ENCODE results near the gene MISP. TPM values are rescaled to one million over a fixed set of nuclear protein-coding genes. Genes with fewer than 3 reads are reported as not detected.

The MISP gene
- total and polyA plus RNA-seq, 2 experiments from 2014 or later = 0.27 to 0.28 TPM

GRCh38 chr19:764301-764700, 13.4 kb downstream of the MISP start:
- H3K36me3 Mint-ChIP-seq (ENCODE audit: low read depth) = peaks cover 4% of the 10 kb centered on the region; the same call in 2 of the 3 replicates
- no peak overlapping the region for H3K27ac Mint-ChIP-seq

GRCh38 chr19:765179-765738, 14.3 kb downstream of the MISP start:
- Histone ChIP-seq H3K4me2 (no peak overlapping the region), H3K79me2 (replicated peaks; ENCODE audit: insufficient read depth) (no peaks in the 10 kb centered on the region), H2AFZ (no peak overlapping the region), H4K20me1 (replicated peaks; ENCODE audit: insufficient read depth) (no peaks in the 10 kb centered on the region), H3K4me1 (ENCODE audit: insufficient read depth) (no peaks in the 10 kb centered on the region), H3K36me3 (ENCODE audit: insufficient read depth) (no peaks in the 10 kb centered on the region), H3K27me3 (ENCODE audit: insufficient read depth) (no peaks in the 10 kb centered on the region), H3F3A (replicated peaks; ENCODE audit: low read depth) (no peaks in the 10 kb centered on the region), H3K27ac (ENCODE audit: low read depth) (no peak overlapping the region), H3K9me2 (ENCODE audit: insufficient read depth) (no peaks in the 10 kb centered on the region), H3K4me3 (no peak overlapping the region)
- ATAC-seq (no peak), DNase-seq (ENCODE audit: low spot score) (no peak)
- Mint-ChIP-seq H3K9me3 (peaks cover 4% of the 10 kb centered on the region), H3K27ac (no peak overlapping the region), H3K27me3 (ENCODE audit: insufficient read depth, low read depth, poor library complexity) (peaks cover 12% of the 10 kb centered on the region), H3K4me3 (no peak overlapping the region), H3K4me1 (no peaks in the 10 kb centered on the region), H3K36me3 (ENCODE audit: low read depth) (no peaks in the 10 kb centered on the region)
- no peak for TF ChIP-seq EZH2phosphoT487 (IDR thresholded peaks at IDR 0.05; ENCODE audit: unreplicated experiment)
- no peak for TF ChIP-seq STAT1 (IDR thresholded peaks at IDR 0.05; ENCODE audit: unreplicated experiment)
- TF ChIP-seq ZNF114 (CRISPR knock-in tag; IDR thresholded peaks at IDR 0.05) = no peak
- TF ChIP-seq CTCF (conservative IDR thresholded peaks at IDR 0.05; ENCODE audit: low read depth in 2 of 2) = no peak
- no peak for TF ChIP-seq ETS1 (IDR thresholded peaks at IDR 0.05)
- TF ChIP-seq JUNB (IDR thresholded peaks at IDR 0.05; ENCODE audit: unreplicated experiment) = no peak
- TF ChIP-seq EZH2 (IDR thresholded peaks at IDR 0.05; ENCODE audit: low read depth, unreplicated experiment) = no peak
- no peak for TF ChIP-seq ZNF331 (CRISPR knock-in tag; IDR thresholded peaks at IDR 0.05; ENCODE audit: low read depth)
- no peak for TF ChIP-seq CREB1 (CRISPR knock-in tag; IDR thresholded peaks at IDR 0.05; ENCODE audit: low read depth)
- no peak for TF ChIP-seq NANOG (IDR thresholded peaks at IDR 0.05; ENCODE audit: borderline replicate concordance)
- no peak for TF ChIP-seq POLR2AphosphoS5 (IDR thresholded peaks at IDR 0.05; ENCODE audit: low read depth)

More at GRCh38 chr19:764301-764700, 13.4 kb downstream of the MISP start:
- Histone ChIP-seq H3F3A (replicated peaks; ENCODE audit: low read depth) (no peaks in the 10 kb centered on the region), H4K20me1 (replicated peaks; ENCODE audit: insufficient read depth) (no peaks in the 10 kb centered on the region), H3K4me2 (no peak overlapping the region), H3K4me3 (no peak overlapping the region), H2AFZ (no peak overlapping the region), H3K27me3 (ENCODE audit: insufficient read depth) (no peaks in the 10 kb centered on the region), H3K79me2 (replicated peaks; ENCODE audit: insufficient read depth) (no peaks in the 10 kb centered on the region), H3K36me3 (ENCODE audit: insufficient read depth) (no peaks in the 10 kb centered on the region), H3K27ac (ENCODE audit: low read depth) (no peak overlapping the region), H3K4me1 (ENCODE audit: insufficient read depth) (no peaks in the 10 kb centered on the region), H3K9me2 (ENCODE audit: insufficient read depth) (no peaks in the 10 kb centered on the region)
- no peak for TF ChIP-seq CREB1 (CRISPR knock-in tag; IDR thresholded peaks at IDR 0.05; ENCODE audit: low read depth)
- TF ChIP-seq EZH2 (IDR thresholded peaks at IDR 0.05; ENCODE audit: low read depth, unreplicated experiment) = no peak
- no peak for TF ChIP-seq ETS1 (IDR thresholded peaks at IDR 0.05)
- no peak for TF ChIP-seq CTCF (conservative IDR thresholded peaks at IDR 0.05; ENCODE audit: low read depth in 2 of 2)
- no peak for TF ChIP-seq STAT1 (IDR thresholded peaks at IDR 0.05; ENCODE audit: unreplicated experiment)
- TF ChIP-seq JUNB (IDR thresholded peaks at IDR 0.05; ENCODE audit: unreplicated experiment) = no peak
- TF ChIP-seq EZH2phosphoT487 (IDR thresholded peaks at IDR 0.05; ENCODE audit: unreplicated experiment) = no peak
- DNase-seq (ENCODE audit: low spot score) (no peak), ATAC-seq (no peak)
- Mint-ChIP-seq H3K9me3 (peaks cover 8% of the 10 kb centered on the region), H3K27me3 (ENCODE audit: insufficient read depth, low read depth, poor library complexity) (peaks cover 11% of the 10 kb centered on the region), H3K4me3 (no peak overlapping the region), H3K4me1 (no peaks in the 10 kb centered on the region)
